Thoracic aorta endothelial cell (primary cell): ENCODE measurements around the gene TARM1. TPM values are rescaled to one million over a fixed set of nuclear protein-coding genes. Genes with fewer than 3 reads are reported as not detected.

Experiments used
- small RNA-seq: library from RNA; depleted of rRNA; stranded (forward); fragments of <200 nt; gene quantifications from one replicate; pipeline ENCODE3, GENCODE V24; 2012
- total RNA-seq: library from RNA; depleted of rRNA; stranded (reverse); fragments of >200 nt; gene quantifications from 2 replicates; pipeline ENCODE4 v1.2.3, GENCODE V29; 2012

The TARM1 gene
- total RNA-seq, result not detected in 2 replicates

DNA sequence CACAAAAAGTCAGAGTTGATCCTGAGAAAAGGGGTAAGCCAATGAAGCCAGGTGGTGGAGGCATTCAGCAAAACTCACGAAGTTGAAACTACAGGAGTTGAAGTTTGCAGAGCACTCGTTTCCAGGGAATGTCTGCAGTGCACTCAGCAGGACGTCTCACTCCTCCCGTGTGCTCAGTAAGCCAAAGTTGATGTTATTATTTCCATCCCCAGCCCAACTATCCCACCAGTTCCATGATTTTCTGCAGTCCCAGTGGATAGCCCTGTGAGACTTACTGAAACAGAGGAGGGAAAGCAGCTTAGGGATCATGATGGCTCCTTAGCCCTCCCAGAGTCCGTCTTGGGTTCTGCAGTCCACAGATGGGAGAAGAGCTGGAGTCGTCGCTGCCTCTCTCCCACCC lies at the start of gene TARM1:
Gene TARM1 (minus strand): TSS at position 334 of the 400 bp plus-strand sequence. CDS start 25 bp downstream, at position 309.

DNA sequence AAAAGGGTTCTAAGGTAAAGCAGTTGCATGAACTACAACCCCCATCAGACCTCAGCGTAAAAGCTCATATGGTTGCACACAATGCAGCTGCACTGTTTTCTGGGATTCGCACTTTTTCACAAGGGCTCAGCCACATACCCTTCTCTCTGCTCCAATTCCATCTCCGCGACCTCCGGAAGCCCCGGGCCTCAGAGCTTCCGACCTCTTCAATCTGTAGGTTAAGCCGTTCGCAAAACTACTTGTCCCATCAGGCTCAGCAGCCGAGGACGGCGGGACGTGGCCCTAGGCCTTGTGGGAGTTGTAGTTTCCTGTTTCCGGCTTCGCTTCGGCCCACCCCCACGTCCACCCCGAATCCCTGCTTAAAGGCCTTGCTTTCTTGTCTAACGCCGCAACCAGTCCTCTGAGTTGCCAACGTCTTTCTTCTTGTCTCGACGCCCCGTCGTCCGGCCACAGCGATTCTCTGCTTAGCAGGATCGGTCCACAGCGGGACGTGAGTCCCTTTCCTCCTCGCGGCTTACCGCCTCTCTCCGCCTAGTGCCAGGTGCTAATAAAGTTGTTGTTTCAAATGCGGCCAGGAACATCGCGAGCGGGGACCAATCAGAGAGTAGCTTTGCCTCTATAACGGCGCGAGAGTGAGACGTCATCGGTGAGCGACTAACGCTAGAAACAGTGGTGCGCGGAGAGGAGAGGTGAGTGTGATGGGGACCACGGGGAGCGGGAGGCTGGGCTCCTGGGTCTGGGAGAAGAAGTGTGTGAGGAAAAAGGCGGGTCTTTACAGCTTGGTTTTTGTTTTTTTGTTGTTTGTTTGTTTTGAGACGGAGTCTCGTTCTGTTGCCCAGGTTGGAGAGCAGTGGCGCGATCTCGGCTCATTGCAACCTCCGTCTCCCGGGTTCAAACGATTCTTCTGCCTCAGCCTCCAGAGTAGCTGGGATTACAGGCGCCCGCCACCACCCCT lies 34.2 kb upstream of the TARM1 start, which contains the start of the genes PRPF31 and TFPT:
Gene PRPF31 (plus strand): TSS at position 646 of the 955 bp plus-strand sequence. CDS start 2,525 bp downstream, outside the sequence.
Gene TFPT (minus strand): TSS at position 549 of the 955 bp plus-strand sequence. CDS start 388 bp downstream, at position 161.

GRCh38 chr19:54102421-54103169 lies 21.4 kb upstream of the TARM1 start, which contains the start of gene NDUFA3:
NDUFA3 (plus strand) TSS chr19:54102855; CDS start chr19:54102879, 24 bp downstream.

DNA sequence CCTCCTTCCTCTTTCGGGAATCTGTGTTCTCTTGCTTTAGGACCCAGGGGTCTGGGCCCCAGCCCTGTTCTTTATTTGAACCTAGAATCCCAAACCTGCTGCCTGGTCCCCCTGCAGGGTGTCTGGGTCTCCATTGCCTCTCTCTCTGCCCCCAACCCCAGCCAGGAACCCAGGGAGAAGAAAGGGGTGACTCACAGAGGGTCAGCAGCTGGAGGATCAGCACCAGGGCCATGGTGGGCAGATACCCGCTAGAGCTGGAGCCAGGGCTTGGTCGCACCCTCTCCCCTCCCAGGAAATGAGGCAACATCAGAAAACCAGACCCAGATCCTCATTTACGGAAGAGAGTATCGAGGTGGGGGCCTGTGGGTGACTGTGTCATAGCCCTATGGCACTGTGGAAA lies 19.4 kb upstream of the TARM1 start, which contains the start of gene OSCAR:
Gene OSCAR (minus strand): TSS at position 243 of the 400 bp plus-strand sequence. CDS start 11 bp downstream, at position 232.

DNA sequence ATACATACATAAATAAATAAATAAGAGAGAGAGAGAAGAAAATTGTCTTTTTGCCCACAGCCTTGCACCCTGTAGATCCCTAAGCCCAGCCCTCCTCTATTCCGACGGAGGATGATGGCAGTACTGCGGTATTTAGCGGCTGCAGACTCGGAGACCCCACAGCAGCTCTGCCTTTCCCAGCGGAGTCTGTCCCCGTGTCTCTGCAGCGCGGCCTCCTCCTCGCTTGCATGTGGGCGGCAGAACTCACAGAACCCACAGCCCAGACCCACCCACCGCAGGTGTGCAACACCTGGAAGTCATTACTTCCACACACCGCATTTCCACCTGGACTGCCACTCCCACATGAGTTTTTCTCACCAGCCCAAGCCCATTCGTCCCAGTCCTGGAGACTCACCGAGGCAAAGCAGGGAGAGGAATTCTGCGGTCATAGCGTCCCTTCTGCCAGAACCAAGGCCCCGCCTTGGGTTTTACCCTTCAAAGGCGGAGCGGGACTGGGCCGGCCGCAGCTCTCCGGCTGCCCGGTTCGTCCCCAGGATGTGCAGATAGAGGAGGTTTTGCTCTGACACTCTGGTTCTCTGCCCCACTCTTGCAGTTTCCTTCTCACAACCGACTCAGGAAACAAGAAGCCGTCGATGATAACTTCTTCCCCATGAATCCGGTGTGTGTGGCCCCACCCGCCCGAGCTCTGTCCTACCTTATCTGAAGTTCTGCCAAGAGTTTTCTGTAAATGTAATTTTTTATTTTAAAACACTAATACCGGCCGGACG lies 17.6 kb downstream of the TARM1 start, which contains the start of gene VSTM1:
Gene VSTM1 (minus strand): TSS at position 548 of the 767 bp plus-strand sequence. CDS start 120 bp downstream, at position 428.

Small RNA genes lying within 50 kb of the gene (small RNA-seq; reads per million reads assigned to genes)
- gene AC012314.20, result not detected

Other genes starting within 250 kb of the TARM1 start
- gene MYADM, start 213.5 kb downstream of the TARM1 start, total RNA-seq, result 27.4 and 34.5 TPM in 2 replicates
- gene PRKCG, start 199.2 kb downstream of the TARM1 start, total RNA-seq, result under 0.01 and 0.22 TPM in 2 replicates
- gene CACNG7, start 172.1 kb downstream of the TARM1 start, total RNA-seq, result 0.22 and 0.66 TPM in 2 replicates
- gene CACNG8, start 118.4 kb downstream of the TARM1 start, total RNA-seq, result 1.0 and 1.1 TPM in 2 replicates
- 1.0 and 1.9 TPM in 2 replicates for gene CACNG6, start 89.7 kb downstream of the TARM1 start, total RNA-seq
- gene VSTM1, start 17.5 kb downstream of the TARM1 start, total RNA-seq, result not detected in 2 replicates
- gene OSCAR, start 19.4 kb upstream of the TARM1 start, total RNA-seq, result not detected in 2 replicates
- gene NDUFA3, start 21.5 kb upstream of the TARM1 start, total RNA-seq, result 8.1 and 11.6 TPM in 2 replicates
- gene TFPT, start 34.3 kb upstream of the TARM1 start, total RNA-seq, result 15.9 and 19.7 TPM in 2 replicates
- gene PRPF31, start 34.4 kb upstream of the TARM1 start, total RNA-seq, result 51.3 and 64.7 TPM in 2 replicates
- 15.2 and 19.6 TPM in 2 replicates for gene CNOT3, start 56.4 kb upstream of the TARM1 start, total RNA-seq
- 4.9 and 5.1 TPM in 2 replicates for gene LENG1, start 78.4 kb upstream of the TARM1 start, total RNA-seq
- 0.53 TPM in 1 of 2 replicates, not detected in the other for gene TMC4, start 91.8 kb upstream of the TARM1 start, total RNA-seq
- gene MBOAT7, start 108.2 kb upstream of the TARM1 start, total RNA-seq, result 64.0 and 112 TPM in 2 replicates
- 47.6 and 60.0 TPM in 2 replicates for gene TSEN34, start 109.9 kb upstream of the TARM1 start, total RNA-seq
- 1,424 and 1,587 TPM in 2 replicates for gene RPS9, start 119.5 kb upstream of the TARM1 start, total RNA-seq
- not detected in 2 replicates for gene LILRB3, start 141.6 kb upstream of the TARM1 start, total RNA-seq
- gene LILRA6, start 161.4 kb upstream of the TARM1 start, total RNA-seq, result not detected in 2 replicates
- gene LILRB5, start 175.9 kb upstream of the TARM1 start, total RNA-seq, result 0.07 TPM in 1 of 2 replicates, not detected in the other
- gene LILRB2, start 199.7 kb upstream of the TARM1 start, total RNA-seq, result not detected in 2 replicates
- not detected in 2 replicates for gene LILRA5, start 231.8 kb upstream of the TARM1 start, total RNA-seq